ENCODE data around the gene EXOC6B. TPM values are rescaled to one million over a fixed set of nuclear protein-coding genes. Genes with fewer than 3 reads are reported as not detected.

The EXOC6B gene
- total RNA-seq, 1 experiment from 2014 or later, result 33.7 TPM

- H3K27me3 Mint-ChIP-seq (ENCODE audit: low read depth), result peaks cover 2% of the 10 kb centered on the region; the same call in 1 of the 2 replicates
- no peaks in the 10 kb centered on the region for H3K36me3 Mint-ChIP-seq
- CTCF ChIA-PET, result interaction anchor here (1.0 to 2.6 kb wide), 3 partner anchors 10 to 326 kb away, joined by 3 to 18 read pairs (median 3); no protein-coding TSS in a partner anchor
- no peak overlapping the region for H3K4me3 Mint-ChIP-seq
- ATAC-seq (no peak), DNase-seq (ENCODE audit: low spot score) (no peak)
- peaks cover 5% of the 10 kb centered on the region; the same call in 1 of the 2 replicates for H3K9me3 Mint-ChIP-seq
- POLR2A ChIA-PET, result no interaction called here
- no peak for TF ChIP-seq TEAD1 (CRISPR knock-in tag; IDR thresholded peaks at IDR 0.05)
- no peak for TF ChIP-seq ZNF423 (CRISPR knock-in tag; IDR thresholded peaks at IDR 0.05)
- no peak for TF ChIP-seq MAX (CRISPR knock-in tag; IDR thresholded peaks at IDR 0.05)
- TF ChIP-seq ZNF416 (CRISPR knock-in tag; IDR thresholded peaks at IDR 0.05), result no peak
- TF ChIP-seq CTCF (IDR thresholded peaks at IDR 0.05), result no peak
- no peak for TF ChIP-seq GTF2I (CRISPR knock-in tag; conservative IDR thresholded peaks at IDR 0.05)
- TF ChIP-seq ZNF425 (CRISPR knock-in tag; conservative IDR thresholded peaks at IDR 0.05), result no peak
- TF ChIP-seq NR3C1 (CRISPR knock-in tag; conservative IDR thresholded peaks at IDR 0.05; ENCODE audit: low read depth), result no peak
- no peak for TF ChIP-seq IRF1 (CRISPR knock-in tag; IDR thresholded peaks at IDR 0.05)
- TF ChIP-seq ZBTB21 (CRISPR knock-in tag; IDR thresholded peaks at IDR 0.05; ENCODE audit: borderline replicate concordance), result no peak
- no peak for TF ChIP-seq ETV6 (CRISPR knock-in tag; IDR thresholded peaks at IDR 0.05)
- no peak for TF ChIP-seq MXD4 (CRISPR knock-in tag; IDR thresholded peaks at IDR 0.05; ENCODE audit: borderline replicate concordance)
- TF ChIP-seq NFE2L1 (CRISPR knock-in tag; IDR thresholded peaks at IDR 0.05), result no peak
- TF ChIP-seq ZMAT4 (CRISPR knock-in tag; IDR thresholded peaks at IDR 0.05), result no peak
- H3K4me1 Mint-ChIP-seq, result peaks cover 23% of the 10 kb centered on the region
- H3K27ac Mint-ChIP-seq, result no peak overlapping the region
These were observed 698.3 kb downstream of the EXOC6B start for GRCh38 chr2:72127401-72128058.

GRCh38 chr2:72126186-72127100, 699.4 kb downstream of the EXOC6B start:
- H3K4me3 Mint-ChIP-seq, result no peak overlapping the region
- H3K4me1 Mint-ChIP-seq, result peaks cover 23% of the 10 kb centered on the region
- ATAC-seq (no peak), DNase-seq (ENCODE audit: low spot score) (no peak)
- H3K36me3 Mint-ChIP-seq, result no peaks in the 10 kb centered on the region
- ChIA-PET CTCF (no interaction called here), POLR2A (no interaction called here)
- H3K9me3 Mint-ChIP-seq, result peaks cover 10% of the 10 kb centered on the region; the same call in 1 of the 2 replicates
- H3K27ac Mint-ChIP-seq, result no peak overlapping the region; the same call in 1 of the 2 replicates
- H3K27me3 Mint-ChIP-seq (ENCODE audit: low read depth), result no peaks in the 10 kb centered on the region; the same call in 1 of the 2 replicates
- no peak for TF ChIP-seq E2F4 (CRISPR knock-in tag; IDR thresholded peaks at IDR 0.05; ENCODE audit: borderline replicate concordance, low read depth)
- 0 out of 2 replicates have a peak, but pooled peaks have one; percentile 28 for TF ChIP-seq USF2 (CRISPR knock-in tag; IDR thresholded peaks at IDR 0.05)
- TF ChIP-seq FOXP4 (CRISPR knock-in tag; IDR thresholded peaks at IDR 0.05), result no peak
- no peak for TF ChIP-seq ZNF263 (CRISPR knock-in tag; IDR thresholded peaks at IDR 0.05; ENCODE audit: low read depth)
- no peak for TF ChIP-seq NFATC4 (CRISPR knock-in tag; IDR thresholded peaks at IDR 0.05)
- TF ChIP-seq MYBL2 (CRISPR knock-in tag; IDR thresholded peaks at IDR 0.05), result no peak
- no peak for TF ChIP-seq GRHL2 (CRISPR knock-in tag; IDR thresholded peaks at IDR 0.05; ENCODE audit: insufficient replicate concordance, severe bottlenecking)
